ENCODE results near the gene KREMEN1.

KREMEN1 gene

DNA sequence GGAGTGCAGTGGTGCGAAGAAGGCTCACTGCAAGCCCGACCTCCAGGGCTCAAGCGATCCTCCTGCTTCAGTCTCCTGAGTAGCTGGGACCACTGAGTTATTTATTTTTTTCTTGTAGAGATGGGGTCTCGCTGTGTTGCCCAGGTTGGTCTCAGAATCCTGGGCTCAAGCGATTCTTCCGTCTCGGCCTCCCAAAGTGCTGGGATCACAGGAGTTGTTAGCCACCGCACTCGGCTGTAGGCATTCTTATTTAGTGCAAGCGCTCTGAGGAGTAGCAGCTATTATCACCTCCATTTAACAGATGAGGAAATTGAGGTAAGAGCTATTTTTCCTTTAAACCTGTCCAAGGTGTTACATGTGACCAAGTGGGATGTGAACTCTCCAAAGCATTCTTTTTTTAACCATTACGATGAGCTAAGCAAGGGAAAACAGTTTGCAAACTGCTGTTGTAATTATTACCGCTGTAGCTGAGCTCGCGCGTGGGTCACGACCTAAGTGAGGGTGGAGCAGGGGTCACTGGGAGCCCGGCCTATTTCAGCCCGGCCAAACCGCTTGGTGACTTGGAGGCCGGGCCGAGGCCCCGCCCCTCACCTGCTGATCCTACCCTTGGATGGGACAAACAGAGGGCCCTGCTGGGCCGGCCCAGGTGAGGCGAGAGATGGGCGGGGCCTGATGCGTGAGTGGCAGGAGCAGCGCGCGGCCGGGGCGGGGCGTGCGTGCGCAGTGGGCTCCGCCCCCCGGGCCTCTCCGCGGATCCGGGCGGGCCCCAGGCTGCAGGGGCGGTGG lies 449 bp upstream of the KREMEN1 start:
- H3K4me3 ChIP-seq (ENCODE audit: low read depth, low read length) = peak overlapping the region; percentile 55
- ChIA-PET CTCF (interaction anchor here (1.0 to 1.3 kb wide), 3 partner anchors 9 to 17 kb away, joined by 3 to 4 read pairs (median 3); no protein-coding TSS in a partner anchor), POLR2A (no interaction called here)
- TF ChIP-seq, protein P1, sequence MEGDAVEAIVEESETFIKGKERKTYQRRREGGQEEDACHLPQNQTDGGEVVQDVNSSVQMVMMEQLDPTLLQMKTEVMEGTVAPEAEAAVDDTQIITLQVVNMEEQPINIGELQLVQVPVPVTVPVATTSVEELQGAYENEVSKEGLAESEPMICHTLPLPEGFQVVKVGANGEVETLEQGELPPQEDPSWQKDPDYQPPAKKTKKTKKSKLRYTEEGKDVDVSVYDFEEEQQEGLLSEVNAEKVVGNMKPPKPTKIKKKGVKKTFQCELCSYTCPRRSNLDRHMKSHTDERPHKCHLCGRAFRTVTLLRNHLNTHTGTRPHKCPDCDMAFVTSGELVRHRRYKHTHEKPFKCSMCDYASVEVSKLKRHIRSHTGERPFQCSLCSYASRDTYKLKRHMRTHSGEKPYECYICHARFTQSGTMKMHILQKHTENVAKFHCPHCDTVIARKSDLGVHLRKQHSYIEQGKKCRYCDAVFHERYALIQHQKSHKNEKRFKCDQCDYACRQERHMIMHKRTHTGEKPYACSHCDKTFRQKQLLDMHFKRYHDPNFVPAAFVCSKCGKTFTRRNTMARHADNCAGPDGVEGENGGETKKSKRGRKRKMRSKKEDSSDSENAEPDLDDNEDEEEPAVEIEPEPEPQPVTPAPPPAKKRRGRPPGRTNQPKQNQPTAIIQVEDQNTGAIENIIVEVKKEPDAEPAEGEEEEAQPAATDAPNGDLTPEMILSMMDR (IDR thresholded peaks at IDR 0.05; ENCODE audit: insufficient read depth, low read length, missing control alignments) = no peak
- no peak for DNase-seq (ENCODE audit: low read depth, low spot score)

DNA sequence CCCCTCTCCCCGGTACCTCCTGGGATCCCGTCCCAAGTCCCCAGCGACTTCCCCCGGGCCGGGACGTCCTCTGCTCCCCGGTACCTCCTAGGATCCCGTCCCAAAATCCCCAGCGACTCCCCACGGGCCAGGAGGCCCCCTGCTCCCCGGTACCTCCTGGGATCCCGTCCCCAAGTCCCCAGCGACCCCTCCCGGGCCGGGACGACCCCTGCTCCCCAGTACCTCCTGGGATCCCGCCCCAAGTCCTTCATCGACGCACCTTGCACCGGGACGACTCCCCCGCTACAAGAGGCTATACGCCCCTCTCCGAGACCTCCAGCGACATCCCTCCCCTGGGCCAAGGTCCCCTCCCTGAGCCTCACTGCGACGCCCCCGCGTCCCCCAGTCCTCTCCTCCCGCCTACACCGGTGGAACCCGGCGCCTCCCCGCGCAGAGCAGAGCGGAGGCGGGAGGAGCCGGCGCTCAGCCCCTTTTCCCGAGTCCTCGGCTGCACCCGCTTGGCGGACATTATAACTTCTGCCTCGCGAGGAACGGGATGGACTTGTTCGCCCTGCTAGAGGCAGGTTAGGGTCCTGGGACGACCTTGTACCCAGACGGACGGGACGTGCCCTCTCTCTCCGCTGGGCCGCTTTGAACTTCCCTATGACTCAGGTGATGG lies 912 bp downstream of the KREMEN1 start:
- TF ChIP-seq, protein P1 (IDR thresholded peaks at IDR 0.05; ENCODE audit: insufficient read depth, low read length, missing control alignments) = no peak
- CTCF ChIA-PET = interaction anchor here (1.6 kb wide), 1 partner anchor 172 kb away, joined by 4 read pairs; no protein-coding TSS in a partner anchor
- peak overlapping the region; percentile 63 for H3K4me3 ChIP-seq (ENCODE audit: low read depth, low read length)
- DNase-seq (ENCODE audit: low read depth, low spot score) = no peak
- POLR2A ChIA-PET = no interaction called here

DNA sequence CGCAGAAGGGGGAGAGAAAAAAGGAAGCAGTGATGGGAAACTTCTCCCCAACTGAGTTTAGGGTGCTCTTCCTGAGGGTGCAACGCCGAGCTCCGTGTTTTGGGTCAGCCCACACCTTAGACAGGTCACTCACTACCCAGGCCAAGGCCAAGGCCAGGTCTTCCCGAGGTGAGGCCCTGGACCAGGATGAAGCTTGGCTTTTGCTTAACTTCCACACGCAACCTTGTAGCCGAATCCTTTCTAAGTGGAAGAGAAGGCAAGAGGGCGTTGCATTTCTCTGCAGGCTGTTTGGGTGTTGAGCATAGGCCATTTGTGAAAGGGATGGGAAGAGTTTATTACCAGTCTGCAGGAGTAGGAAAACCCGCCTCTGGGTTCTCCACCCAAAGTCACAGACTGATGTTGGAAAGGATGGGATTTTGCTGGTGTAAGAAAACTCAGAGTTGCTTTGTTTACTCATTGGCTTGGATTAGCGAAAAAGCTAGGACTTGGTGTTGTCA lies 1.5 kb downstream of the KREMEN1 start:
- no peak overlapping the region for H3K4me3 ChIP-seq (ENCODE audit: low read depth, low read length)
- TF ChIP-seq, protein P1 (IDR thresholded peaks at IDR 0.05; ENCODE audit: insufficient read depth, low read length, missing control alignments) = no peak
- DNase-seq (ENCODE audit: low read depth, low spot score) = no peak
- CTCF ChIA-PET = interaction anchor here (0.9 to 1.6 kb wide), 5 partner anchors 9 to 171 kb away, joined by 3 to 4 read pairs (median 3); no protein-coding TSS in a partner anchor
- POLR2A ChIA-PET = no interaction called here

DNA sequence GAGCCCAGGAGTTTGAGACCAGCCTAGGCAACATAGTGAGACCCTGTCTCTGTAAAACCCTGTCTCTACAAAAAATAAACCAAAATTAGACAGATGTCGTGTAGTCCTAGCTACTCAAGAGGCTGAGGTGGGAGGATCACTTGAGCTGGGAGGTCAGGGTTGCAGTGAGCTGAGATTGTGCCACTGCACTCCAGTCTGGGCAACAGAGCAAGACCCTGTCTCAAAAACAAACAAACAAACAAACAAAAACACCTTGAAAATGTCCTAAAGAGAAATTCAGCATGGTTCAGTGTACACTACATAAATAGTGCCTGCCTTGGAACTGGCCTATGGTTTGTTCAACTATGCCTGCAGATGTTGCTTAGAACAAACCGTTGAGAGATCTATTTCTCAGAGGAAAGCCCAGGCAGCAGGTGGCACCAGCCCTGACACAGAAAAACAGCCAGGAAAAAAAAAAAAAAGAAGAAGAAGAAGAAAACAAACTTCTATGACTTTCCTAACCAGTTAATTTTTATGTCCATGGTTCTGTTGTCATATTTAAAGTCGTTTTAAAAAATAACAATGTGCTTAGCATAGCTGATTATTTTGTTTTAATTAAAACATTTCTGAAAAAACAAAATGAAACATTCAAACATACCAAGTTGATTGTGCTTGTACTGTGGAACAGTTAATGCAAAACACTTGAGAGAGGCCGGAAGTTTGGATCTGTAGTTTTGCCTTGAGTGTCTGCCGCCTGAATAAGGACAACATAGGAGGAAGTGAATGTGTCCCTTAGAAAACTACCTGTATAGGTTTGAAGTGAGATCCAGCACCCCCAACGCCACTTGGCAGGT lies 5.4 kb downstream of the KREMEN1 start:
- H3K4me3 ChIP-seq (ENCODE audit: low read depth, low read length) = no peak overlapping the region
- POLR2A ChIA-PET = no interaction called here
- TF ChIP-seq, protein P1 (IDR thresholded peaks at IDR 0.05; ENCODE audit: insufficient read depth, low read length, missing control alignments) = no peak
- CTCF ChIA-PET = interaction anchor here (2.8 kb wide), 1 partner anchor 76 kb away, joined by 7 read pairs; no protein-coding TSS in a partner anchor
- DNase-seq (ENCODE audit: low read depth, low spot score) = no peak

DNA sequence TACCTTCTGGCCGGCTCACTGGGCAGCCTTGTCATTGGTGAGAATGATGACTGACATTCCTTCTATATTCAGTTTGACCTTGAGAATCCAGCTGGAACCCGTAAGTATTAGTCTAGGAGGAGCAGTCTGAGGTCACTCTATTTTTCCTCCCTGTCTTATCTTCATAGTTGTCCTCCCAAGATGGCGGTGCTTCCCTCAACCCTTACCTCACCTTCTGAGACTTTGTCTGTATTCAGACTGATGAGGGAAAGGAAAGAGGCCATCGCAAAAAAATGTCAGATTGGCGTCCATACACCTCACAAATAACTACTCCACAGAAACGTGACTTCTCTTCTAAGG lies 6.0 kb downstream of the KREMEN1 start:
- H3K4me3 ChIP-seq (ENCODE audit: low read depth, low read length) = no peak overlapping the region
- POLR2A ChIA-PET = no interaction called here
- no peak for DNase-seq (ENCODE audit: low read depth, low spot score)
- CTCF ChIA-PET = no interaction called here
- TF ChIP-seq, protein P1 (IDR thresholded peaks at IDR 0.05; ENCODE audit: insufficient read depth, low read length, missing control alignments) = no peak
